ENCODE results near the gene RABAC1. TPM values are rescaled to one million over a fixed set of nuclear protein-coding genes. Genes with fewer than 3 reads are reported as not detected.

Gene RABAC1
- total RNA-seq, 1 donor from 2014 or later, result 93.4 TPM

- Mint-ChIP-seq H3K4me3 (no peak overlapping the region), H3K27ac (ENCODE audit: unreplicated experiment) (no peak overlapping the region), H3K9me3 (no peaks in the 10 kb centered on the region), H3K27me3 (ENCODE audit: low read depth) (peaks cover 83% of the 10 kb centered on the region), H3K4me1 (peaks cover 16% of the 10 kb centered on the region), H3K36me3 (ENCODE audit: low read depth) (no peaks in the 10 kb centered on the region)
- no peak for DNase-seq (ENCODE audit: low read depth, low spot score)
- no peak for TF ChIP-seq CTCF (conservative IDR thresholded peaks at IDR 0.05)
These were observed 26.8 kb downstream of the RABAC1 start for GRCh38 chr19:41932259-41932719.

- Mint-ChIP-seq H3K36me3 (ENCODE audit: low read depth) (no peaks in the 10 kb centered on the region), H3K9me3 (no peaks in the 10 kb centered on the region), H3K4me1 (peaks cover 16% of the 10 kb centered on the region), H3K27ac (ENCODE audit: unreplicated experiment) (no peak overlapping the region), H3K27me3 (ENCODE audit: low read depth) (peaks cover 73% of the 10 kb centered on the region), H3K4me3 (no peak overlapping the region)
- TF ChIP-seq CTCF (conservative IDR thresholded peaks at IDR 0.05), result peak; percentile 50
- DNase-seq (ENCODE audit: low read depth, low spot score), result no peak
These were observed 28.1 kb downstream of the RABAC1 start for GRCh38 chr19:41930926-41931592.

- Mint-ChIP-seq H3K4me1 (peaks cover 14% of the 10 kb centered on the region), H3K4me3 (peak overlapping the region; percentile 32), H3K27me3 (ENCODE audit: low read depth) (peaks cover 69% of the 10 kb centered on the region), H3K27ac (ENCODE audit: unreplicated experiment) (no peak overlapping the region), H3K9me3 (no peaks in the 10 kb centered on the region), H3K36me3 (ENCODE audit: low read depth) (no peaks in the 10 kb centered on the region)
- no peak for TF ChIP-seq CTCF (conservative IDR thresholded peaks at IDR 0.05)
- DNase-seq (ENCODE audit: low read depth, low spot score), result no peak
These were observed 28.8 kb downstream of the RABAC1 start for GRCh38 chr19:41930322-41930722.

- Mint-ChIP-seq H3K27ac (ENCODE audit: unreplicated experiment) (no peak overlapping the region), H3K4me1 (peaks cover 8% of the 10 kb centered on the region), H3K4me3 (peak overlapping the region; percentile 32), H3K36me3 (ENCODE audit: low read depth) (no peaks in the 10 kb centered on the region), H3K9me3 (no peaks in the 10 kb centered on the region), H3K27me3 (ENCODE audit: low read depth) (peaks cover 62% of the 10 kb centered on the region)
- TF ChIP-seq CTCF (conservative IDR thresholded peaks at IDR 0.05), result no peak
- DNase-seq (ENCODE audit: low read depth, low spot score), result no peak
These were observed 29.5 kb downstream of the RABAC1 start for GRCh38 chr19:41929536-41930071.

GRCh38 chr19:41928754-41929535, 30.2 kb downstream of the RABAC1 start:
- no peak for DNase-seq (ENCODE audit: low read depth, low spot score)
- H3K4me1 Mint-ChIP-seq, result peaks cover 8% of the 10 kb centered on the region
- peak overlapping the region; percentile 63 for H3K4me3 Mint-ChIP-seq
- H3K9me3 Mint-ChIP-seq, result no peaks in the 10 kb centered on the region
- H3K27ac Mint-ChIP-seq (ENCODE audit: unreplicated experiment), result no peak overlapping the region
- no peaks in the 10 kb centered on the region for H3K36me3 Mint-ChIP-seq (ENCODE audit: low read depth)
- H3K27me3 Mint-ChIP-seq (ENCODE audit: low read depth), result peaks cover 57% of the 10 kb centered on the region
- no peak for TF ChIP-seq CTCF (conservative IDR thresholded peaks at IDR 0.05)
